ENCODE results near the gene PLA2G4B.
A peak's percentile ranks its signal among the peaks of the same experiment; 100 is the strongest.

The PLA2G4B gene

GRCh38 chr15:41809526-41810220, 29.0 kb upstream of the PLA2G4B start:
- DNase-seq: no peak

- DNase-seq: no peak
Observed at GRCh38 chr15:41810651-41811431, 27.8 kb upstream of the PLA2G4B start.

- peak; percentile 56 for DNase-seq
Observed at GRCh38 chr15:41811432-41812195, 27.0 kb upstream of the PLA2G4B start.

DNA sequence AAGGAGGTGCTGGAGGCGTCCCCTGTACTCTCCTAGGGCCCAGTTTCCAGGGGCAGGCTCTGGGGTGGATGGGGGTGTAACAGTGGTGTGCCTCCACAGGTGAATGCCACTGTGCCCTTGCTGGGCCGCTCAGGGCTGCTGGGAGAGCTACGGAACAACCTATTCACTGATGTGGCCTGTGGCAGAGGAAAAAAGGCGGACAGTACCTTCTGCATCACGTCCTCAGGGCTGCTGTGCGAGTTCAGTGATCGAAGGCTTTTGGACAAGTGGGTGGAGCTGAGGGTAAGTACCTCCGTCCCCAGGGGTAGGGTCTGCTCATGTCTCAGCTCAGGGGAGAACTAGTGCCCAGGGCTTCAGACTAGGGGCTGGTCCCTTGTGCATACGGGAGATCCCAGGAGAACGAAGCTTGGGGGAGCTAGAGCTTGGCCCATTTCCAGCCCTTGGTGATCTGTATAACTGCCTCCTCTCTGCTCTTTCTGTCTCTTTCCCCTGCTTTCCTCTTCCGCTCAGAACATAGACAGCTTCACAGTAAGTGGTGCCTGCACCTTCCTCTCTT, 25.7 kb upstream of the PLA2G4B start:
- no peak for DNase-seq

- DNase-seq: no peak
Observed at GRCh38 chr15:41813426-41813825, 25.2 kb upstream of the PLA2G4B start.

GRCh38 chr15:41814534-41814933, 24.1 kb upstream of the PLA2G4B start:
- DNase-seq: no peak

- no peak for DNase-seq
Observed at GRCh38 chr15:41816788-41817187, 21.9 kb upstream of the PLA2G4B start.

GRCh38 chr15:41817327-41817726, 21.3 kb upstream of the PLA2G4B start:
- no peak for DNase-seq

DNA sequence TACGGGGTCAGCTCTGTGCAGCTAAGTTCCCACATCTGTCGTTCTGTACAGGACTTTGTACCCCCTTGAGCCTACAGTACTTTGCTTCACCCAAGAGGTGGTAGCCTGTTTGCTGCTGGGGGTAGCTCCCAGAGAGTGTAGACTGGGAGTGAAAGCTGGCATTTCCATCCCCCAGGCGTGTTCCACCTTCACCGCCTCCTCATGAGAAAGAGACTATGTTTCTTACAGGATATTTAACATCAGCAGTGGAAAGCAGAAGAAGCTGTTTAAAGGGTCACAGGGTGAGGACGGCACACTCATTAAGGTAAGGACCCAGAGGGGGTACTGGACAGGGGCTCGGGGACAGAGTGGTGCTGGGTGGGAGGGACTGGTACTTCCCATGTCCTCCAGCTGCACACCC, 20.9 kb upstream of the PLA2G4B start:
- no peak for DNase-seq

- no peak for DNase-seq
Observed at GRCh38 chr15:41819455-41820050, 19.1 kb upstream of the PLA2G4B start.

GRCh38 chr15:41820791-41821423, 17.7 kb upstream of the PLA2G4B start:
- DNase-seq: no peak

GRCh38 chr15:41821831-41822230, 16.8 kb upstream of the PLA2G4B start:
- DNase-seq: no peak

DNA sequence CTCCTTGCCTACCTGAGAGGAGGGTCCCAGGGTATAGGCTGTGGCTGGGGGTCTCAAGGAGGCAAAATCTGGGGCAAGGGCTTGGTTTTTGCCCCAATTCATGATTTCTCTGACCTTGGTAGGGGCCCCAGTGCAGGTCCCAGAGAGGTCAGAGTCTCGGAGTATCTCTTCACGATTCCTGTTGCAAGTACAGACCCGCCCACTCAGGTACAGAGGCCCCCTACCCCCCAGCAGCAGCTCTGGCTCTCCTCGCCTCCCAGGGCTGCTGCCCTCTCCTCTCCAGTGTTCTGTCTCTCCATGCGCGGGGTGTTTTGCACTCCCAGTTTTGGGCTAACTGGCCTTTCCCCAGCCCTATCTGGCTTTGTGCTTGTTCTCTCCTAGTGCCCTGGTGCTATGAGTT, 16.2 kb upstream of the PLA2G4B start:
- DNase-seq: no peak

GRCh38 chr15:41822957-41823356, 15.7 kb upstream of the PLA2G4B start:
- DNase-seq: no peak

- DNase-seq: no peak
Observed at GRCh38 chr15:41823502-41823901, 15.1 kb upstream of the PLA2G4B start.

- no peak for DNase-seq
Observed at GRCh38 chr15:41824062-41824745, 14.4 kb upstream of the PLA2G4B start.

GRCh38 chr15:41825145-41825544, 13.5 kb upstream of the PLA2G4B start:
- no peak for DNase-seq

DNA sequence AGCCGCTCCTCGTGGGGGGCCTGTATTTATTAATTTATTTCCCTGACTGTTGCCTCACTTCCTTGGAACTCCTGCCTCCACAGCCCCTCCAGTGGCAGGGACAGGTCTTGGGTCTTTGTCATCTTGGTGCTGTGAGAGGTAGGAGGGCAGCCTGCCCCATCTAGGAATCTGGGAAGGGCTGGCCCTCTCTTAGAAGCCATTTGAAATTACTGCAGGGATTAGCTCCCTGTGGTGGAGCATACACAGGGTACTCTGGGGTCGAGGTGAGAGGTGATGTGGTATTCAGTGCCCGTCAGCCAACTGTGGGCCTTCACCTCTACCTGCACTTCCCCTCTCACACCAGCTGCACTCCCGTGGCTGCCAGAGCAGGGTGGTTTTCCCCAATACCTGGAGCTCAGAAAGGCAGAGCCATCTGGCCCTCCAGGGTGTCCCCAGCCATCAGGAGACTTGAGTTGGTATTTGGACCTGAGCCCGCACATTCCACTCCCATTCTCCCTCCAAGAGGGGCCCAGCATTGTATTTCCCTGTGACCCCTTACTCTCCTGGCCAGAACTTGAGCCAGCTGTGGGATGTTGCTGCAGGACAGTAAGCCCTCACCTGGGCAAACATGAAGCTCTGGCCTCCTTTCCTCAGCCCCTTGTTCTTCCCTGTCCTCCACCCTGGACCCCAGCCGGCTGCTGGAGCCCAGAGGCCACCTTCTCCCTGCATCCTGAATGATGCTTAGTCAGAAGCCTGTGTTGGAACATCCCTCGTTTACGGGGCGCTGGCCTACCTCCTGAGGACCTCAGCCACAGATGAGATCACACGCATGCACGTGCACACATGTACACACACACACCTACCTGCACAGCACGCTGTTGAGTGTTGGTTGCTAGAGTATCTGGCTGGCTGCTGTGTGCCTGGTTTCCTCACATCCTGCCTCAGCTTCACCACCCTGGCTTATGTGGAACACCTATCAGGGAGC, 12.8 kb upstream of the PLA2G4B start:
- no peak for DNase-seq

GRCh38 chr15:41827290-41827879, 11.3 kb upstream of the PLA2G4B start:
- DNase-seq: peak; percentile 12

Measured in activated effector memory CD4-positive, alpha-beta T cell treated with Interleukin-2 at 50 U/mL for 16 hours (primary cell).